ENCODE results near the gene SUFU. TPM values are rescaled to one million over a fixed set of nuclear protein-coding genes. Genes with fewer than 3 reads are reported as not detected.

SUFU gene
- total RNA-seq, 1 experiment from 2014 or later, result 13.1 TPM

DNA sequence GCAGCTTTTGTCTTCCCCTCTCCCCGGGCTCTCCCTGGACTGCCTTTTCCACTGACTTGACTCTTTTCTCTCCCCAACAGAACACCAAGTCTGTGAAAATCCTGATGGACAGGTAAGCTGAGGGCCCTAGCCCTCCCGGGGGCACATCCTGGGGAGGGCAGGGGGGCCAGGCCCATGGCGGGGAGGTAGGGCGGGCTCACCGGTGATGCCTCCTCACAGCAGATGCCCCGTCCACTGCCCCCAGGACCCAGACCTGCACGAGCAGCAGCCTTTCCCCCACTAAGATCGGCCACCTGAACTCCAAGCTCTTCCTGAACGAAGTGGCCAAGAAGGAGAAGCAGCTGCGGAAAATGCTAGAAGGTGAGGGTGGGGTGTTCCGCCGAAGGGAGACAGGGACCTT is 152.3 kb downstream of the SUFU start:
- CTCF ChIA-PET, result interaction anchor here (1.0 to 2.3 kb wide), 3 partner anchors 14 to 23 kb away, joined by 3 to 10 read pairs (median 4); no protein-coding TSS in a partner anchor
- no peak overlapping the region for H3K27ac Mint-ChIP-seq
- POLR2A ChIA-PET, result no interaction called here
- no peaks in the 10 kb centered on the region for H3K9me3 Mint-ChIP-seq
- TF ChIP-seq ETV6 (CRISPR knock-in tag; IDR thresholded peaks at IDR 0.05), result no peak
- TF ChIP-seq NFATC4 (CRISPR knock-in tag; IDR thresholded peaks at IDR 0.05), result no peak
- no peak for TF ChIP-seq FOXJ3 (CRISPR knock-in tag; IDR thresholded peaks at IDR 0.05; ENCODE audit: borderline replicate concordance)
- no peak for TF ChIP-seq ESRRA (CRISPR knock-in tag; IDR thresholded peaks at IDR 0.05; ENCODE audit: borderline replicate concordance)
- no peak for ATAC-seq
- H3K4me1 Mint-ChIP-seq, result peaks cover 17% of the 10 kb centered on the region
- no peak overlapping the region for H3K4me3 Mint-ChIP-seq
- DNase-seq (ENCODE audit: low spot score), result no peak
- no peaks in the 10 kb centered on the region; the same call in 1 of the 2 replicates for H3K27me3 Mint-ChIP-seq (ENCODE audit: low read depth)
- H3K36me3 Mint-ChIP-seq, result peaks cover 28% of the 10 kb centered on the region

DNA sequence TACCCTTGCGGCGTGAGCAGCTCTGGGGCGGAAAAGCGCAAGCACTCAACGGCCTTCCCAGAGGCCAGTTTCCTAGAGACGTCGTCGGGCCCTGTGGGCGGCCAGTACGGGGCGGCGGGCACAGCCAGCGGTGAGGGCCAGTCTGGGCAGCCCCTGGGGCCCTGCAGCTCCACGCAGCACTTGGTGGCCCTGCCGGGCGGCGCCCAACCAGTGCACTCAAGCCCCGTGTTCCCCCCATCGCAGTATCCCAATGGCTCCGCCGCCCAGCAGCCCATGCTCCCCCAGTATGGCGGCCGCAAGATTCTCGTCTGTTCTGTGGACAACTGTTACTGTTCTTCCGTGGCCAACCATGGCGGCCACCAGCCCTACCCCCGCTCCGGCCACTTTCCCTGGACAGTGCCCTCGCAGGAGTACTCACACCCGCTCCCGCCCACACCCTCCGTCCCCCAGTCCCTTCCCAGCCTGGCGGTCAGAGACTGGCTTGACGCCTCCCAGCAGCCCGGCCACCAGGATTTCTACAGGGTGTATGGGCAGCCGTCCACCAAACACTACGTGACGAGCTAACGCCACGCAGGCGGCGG is 153.1 kb downstream of the SUFU start:
- TF ChIP-seq, protein P1, sequence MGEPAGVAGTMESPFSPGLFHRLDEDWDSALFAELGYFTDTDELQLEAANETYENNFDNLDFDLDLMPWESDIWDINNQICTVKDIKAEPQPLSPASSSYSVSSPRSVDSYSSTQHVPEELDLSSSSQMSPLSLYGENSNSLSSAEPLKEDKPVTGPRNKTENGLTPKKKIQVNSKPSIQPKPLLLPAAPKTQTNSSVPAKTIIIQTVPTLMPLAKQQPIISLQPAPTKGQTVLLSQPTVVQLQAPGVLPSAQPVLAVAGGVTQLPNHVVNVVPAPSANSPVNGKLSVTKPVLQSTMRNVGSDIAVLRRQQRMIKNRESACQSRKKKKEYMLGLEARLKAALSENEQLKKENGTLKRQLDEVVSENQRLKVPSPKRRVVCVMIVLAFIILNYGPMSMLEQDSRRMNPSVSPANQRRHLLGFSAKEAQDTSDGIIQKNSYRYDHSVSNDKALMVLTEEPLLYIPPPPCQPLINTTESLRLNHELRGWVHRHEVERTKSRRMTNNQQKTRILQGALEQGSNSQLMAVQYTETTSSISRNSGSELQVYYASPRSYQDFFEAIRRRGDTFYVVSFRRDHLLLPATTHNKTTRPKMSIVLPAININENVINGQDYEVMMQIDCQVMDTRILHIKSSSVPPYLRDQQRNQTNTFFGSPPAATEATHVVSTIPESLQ (CRISPR knock-in tag; IDR thresholded peaks at IDR 0.05), result no peak
- TF ChIP-seq SP1 (CRISPR knock-in tag; conservative IDR thresholded peaks at IDR 0.05) (no peak), ZNF219 (CRISPR knock-in tag; IDR thresholded peaks at IDR 0.05; ENCODE audit: borderline replicate concordance) (no peak), ATF1 (CRISPR knock-in tag; IDR thresholded peaks at IDR 0.05) (no peak), KAT7 (CRISPR knock-in tag; IDR thresholded peaks at IDR 0.05; ENCODE audit: borderline replicate concordance) (no peak), ZNF317 (CRISPR knock-in tag; IDR thresholded peaks at IDR 0.05; ENCODE audit: borderline replicate concordance, low read depth) (no peak), GTF2I (CRISPR knock-in tag; conservative IDR thresholded peaks at IDR 0.05) (no peak), IRF2 (CRISPR knock-in tag; IDR thresholded peaks at IDR 0.05; ENCODE audit: borderline replicate concordance, low read depth) (no peak), JUN (CRISPR knock-in tag; IDR thresholded peaks at IDR 0.05) (no peak)
- TF ChIP-seq, protein P2, sequence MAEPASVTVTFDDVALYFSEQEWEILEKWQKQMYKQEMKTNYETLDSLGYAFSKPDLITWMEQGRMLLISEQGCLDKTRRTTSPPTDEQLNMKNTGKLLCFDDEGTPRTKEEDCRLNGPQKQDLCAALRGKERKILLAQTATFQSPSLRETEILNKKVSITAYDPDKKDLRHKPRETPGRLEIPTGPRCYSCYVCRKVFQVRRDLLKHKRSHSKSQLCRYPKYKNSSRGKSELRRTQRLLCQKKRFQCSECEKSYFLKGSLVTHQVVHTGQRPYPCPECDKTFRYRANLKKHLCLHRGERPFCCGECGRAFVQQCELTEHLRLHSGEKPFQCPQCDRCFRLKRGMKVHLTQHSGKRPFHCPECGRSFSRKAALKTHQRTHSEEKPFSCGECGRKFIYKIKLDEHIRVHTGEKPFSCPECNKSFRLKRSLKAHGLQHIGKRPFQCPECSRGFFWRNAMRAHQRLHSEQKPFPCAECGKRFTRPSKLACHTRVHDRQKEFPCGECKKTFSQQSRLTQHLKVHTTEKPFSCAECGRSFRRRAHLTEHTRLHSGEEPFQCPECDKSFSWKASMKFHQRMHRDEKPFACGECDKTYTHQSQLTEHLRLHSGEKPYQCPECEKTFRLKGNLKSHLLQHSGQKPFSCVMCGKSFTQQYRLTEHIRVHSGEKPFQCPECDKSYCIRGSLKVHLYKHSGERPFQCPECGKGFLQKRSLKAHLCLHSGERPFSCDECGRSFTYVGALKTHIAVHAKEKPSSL (CRISPR knock-in tag; conservative IDR thresholded peaks at IDR 0.05), result no peak
- TF ChIP-seq, protein P3, sequence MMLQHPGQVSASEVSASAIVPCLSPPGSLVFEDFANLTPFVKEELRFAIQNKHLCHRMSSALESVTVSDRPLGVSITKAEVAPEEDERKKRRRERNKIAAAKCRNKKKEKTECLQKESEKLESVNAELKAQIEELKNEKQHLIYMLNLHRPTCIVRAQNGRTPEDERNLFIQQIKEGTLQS (CRISPR knock-in tag; conservative IDR thresholded peaks at IDR 0.05), result no peak
- TF ChIP-seq, protein P4, sequence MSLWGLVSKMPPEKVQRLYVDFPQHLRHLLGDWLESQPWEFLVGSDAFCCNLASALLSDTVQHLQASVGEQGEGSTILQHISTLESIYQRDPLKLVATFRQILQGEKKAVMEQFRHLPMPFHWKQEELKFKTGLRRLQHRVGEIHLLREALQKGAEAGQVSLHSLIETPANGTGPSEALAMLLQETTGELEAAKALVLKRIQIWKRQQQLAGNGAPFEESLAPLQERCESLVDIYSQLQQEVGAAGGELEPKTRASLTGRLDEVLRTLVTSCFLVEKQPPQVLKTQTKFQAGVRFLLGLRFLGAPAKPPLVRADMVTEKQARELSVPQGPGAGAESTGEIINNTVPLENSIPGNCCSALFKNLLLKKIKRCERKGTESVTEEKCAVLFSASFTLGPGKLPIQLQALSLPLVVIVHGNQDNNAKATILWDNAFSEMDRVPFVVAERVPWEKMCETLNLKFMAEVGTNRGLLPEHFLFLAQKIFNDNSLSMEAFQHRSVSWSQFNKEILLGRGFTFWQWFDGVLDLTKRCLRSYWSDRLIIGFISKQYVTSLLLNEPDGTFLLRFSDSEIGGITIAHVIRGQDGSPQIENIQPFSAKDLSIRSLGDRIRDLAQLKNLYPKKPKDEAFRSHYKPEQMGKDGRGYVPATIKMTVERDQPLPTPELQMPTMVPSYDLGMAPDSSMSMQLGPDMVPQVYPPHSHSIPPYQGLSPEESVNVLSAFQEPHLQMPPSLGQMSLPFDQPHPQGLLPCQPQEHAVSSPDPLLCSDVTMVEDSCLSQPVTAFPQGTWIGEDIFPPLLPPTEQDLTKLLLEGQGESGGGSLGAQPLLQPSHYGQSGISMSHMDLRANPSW (CRISPR knock-in tag; conservative IDR thresholded peaks at IDR 0.05; ENCODE audit: low read depth), result no peak
- TF ChIP-seq, protein P5, sequence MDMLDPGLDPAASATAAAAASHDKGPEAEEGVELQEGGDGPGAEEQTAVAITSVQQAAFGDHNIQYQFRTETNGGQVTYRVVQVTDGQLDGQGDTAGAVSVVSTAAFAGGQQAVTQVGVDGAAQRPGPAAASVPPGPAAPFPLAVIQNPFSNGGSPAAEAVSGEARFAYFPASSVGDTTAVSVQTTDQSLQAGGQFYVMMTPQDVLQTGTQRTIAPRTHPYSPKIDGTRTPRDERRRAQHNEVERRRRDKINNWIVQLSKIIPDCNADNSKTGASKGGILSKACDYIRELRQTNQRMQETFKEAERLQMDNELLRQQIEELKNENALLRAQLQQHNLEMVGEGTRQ (CRISPR knock-in tag; IDR thresholded peaks at IDR 0.05), result no peak
- no peak overlapping the region for H3K27ac Mint-ChIP-seq
- DNase-seq (ENCODE audit: low spot score) (no peak), ATAC-seq (no peak)
- peaks cover 28% of the 10 kb centered on the region for H3K36me3 Mint-ChIP-seq
- no peak overlapping the region for H3K4me3 Mint-ChIP-seq
- H3K9me3 Mint-ChIP-seq, result no peaks in the 10 kb centered on the region
- H3K27me3 Mint-ChIP-seq (ENCODE audit: low read depth), result no peaks in the 10 kb centered on the region; the same call in 1 of the 2 replicates
- POLR2A ChIA-PET, result no interaction called here
- CTCF ChIA-PET, result interaction anchor here (0.8 to 1.4 kb wide), 3 partner anchors 13 to 153 kb away, joined by 3 to 4 read pairs (median 4); partner anchors contain the start of gene SUFU
- H3K4me1 Mint-ChIP-seq, result peaks cover 20% of the 10 kb centered on the region
